Hippocampal formation (tissue), 2 donors: ENCODE measurements around the gene RBM34.
"Not testable (repeated sequence)": the region's sequence is repeated elsewhere in the genome, so short reads cannot be mapped to it uniquely, and the experiment has no call there.

Experiments
- DNase-seq, 2 donors: peaks; one replicate each; lab custom pipeline; 2025; lab: John Stamatoyannopoulos, UW

RBM34 gene

DNA sequence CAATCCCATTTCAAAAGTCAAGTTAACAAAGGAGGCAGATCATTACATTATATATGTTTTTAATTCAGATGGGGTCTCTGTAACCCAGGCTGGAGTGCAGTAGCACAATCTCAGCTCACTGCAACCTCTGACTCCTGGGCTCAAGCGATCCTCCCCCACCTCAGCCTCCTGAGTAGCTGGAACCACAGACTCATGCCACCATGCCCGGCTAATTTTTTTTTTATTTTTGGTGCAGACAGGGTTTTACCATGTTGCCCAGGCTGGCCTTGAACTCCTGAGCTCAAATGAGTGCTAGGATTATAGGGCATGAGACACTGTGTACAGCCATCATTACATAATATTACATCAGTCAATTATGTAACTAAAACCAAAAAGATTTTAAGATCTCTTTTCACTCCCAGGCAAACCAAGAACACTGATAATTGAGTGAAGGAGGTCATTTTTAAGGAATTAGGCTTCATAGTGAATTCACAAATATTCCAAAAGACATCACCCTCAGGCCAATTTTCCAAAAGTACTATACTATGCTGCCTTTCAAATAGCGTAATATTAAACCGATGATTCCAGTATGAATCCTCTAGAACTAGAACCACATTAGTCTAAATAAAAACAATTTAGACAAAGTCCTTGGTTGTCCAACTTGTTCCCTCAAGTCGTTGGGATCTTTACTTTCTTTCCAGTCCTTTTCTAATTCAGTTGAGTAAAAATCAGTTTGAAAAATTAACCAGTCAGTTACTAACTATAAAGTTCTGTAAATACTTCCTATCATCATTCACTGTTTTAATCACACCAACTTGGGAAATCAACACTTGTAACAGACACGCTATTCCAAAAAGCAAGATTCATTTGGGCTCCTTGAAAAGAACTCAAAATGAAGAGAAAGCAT lies 48.5 kb downstream of the RBM34 start:
- no peak for DNase-seq

DNA sequence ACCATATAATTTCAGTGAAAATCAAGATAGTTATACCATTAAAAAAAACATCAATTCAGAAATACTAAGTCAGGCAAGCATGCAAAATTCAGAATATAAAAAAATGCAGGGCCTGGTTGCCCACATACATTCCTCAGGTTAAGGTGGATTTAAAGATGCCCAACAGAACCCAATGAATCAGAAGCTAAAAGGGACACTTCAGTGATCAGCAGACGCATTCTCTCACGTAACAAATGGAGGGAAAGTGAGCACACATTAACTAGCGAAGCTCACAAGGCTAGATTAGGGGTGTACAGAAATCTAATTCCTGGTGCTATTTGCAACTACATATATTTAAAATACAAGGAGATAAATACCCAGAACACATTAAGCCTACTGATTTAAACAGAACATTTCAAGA lies 49.9 kb downstream of the RBM34 start:
- no peak for DNase-seq

DNA sequence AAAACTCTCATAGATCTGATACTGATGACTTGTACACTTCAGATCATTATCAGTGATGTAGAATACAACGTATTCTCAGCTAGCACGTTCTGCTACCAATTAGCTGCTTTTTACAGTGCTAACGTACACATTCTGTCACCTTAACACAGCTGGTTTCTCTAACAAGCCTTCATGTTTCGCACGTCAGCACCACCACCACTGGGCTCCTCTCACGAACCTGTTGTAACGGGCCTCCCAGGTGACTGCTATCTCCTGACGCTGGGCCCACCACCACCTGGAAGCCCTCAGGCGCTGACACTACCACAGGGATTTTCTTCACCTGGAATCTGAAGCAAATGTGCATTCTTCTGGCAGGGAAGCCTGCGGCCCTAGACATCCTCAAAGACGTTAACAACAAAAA lies 52.2 kb downstream of the RBM34 start:
- DNase-seq, result no peak

DNA sequence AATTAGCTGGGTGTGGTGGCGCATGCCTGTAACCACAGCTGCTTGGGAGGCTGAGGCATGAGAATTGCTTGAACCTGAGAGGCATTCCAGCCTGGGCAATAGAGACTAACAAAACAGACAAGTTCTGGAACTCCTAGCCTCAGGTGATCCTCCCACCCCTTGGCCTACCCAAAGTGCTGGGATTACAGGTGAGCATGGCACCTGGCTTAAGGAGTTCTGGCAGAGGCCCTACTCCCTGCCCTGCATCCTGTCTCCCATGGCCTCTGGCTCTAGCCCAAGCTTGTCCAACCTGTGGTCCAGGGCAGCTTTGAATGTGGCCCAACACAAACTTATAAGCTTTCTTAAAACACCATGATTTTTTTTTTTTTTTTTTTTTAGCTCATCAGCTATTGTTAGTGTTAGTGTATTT lies 52.9 kb downstream of the RBM34 start:
- DNase-seq, result no peak

DNA sequence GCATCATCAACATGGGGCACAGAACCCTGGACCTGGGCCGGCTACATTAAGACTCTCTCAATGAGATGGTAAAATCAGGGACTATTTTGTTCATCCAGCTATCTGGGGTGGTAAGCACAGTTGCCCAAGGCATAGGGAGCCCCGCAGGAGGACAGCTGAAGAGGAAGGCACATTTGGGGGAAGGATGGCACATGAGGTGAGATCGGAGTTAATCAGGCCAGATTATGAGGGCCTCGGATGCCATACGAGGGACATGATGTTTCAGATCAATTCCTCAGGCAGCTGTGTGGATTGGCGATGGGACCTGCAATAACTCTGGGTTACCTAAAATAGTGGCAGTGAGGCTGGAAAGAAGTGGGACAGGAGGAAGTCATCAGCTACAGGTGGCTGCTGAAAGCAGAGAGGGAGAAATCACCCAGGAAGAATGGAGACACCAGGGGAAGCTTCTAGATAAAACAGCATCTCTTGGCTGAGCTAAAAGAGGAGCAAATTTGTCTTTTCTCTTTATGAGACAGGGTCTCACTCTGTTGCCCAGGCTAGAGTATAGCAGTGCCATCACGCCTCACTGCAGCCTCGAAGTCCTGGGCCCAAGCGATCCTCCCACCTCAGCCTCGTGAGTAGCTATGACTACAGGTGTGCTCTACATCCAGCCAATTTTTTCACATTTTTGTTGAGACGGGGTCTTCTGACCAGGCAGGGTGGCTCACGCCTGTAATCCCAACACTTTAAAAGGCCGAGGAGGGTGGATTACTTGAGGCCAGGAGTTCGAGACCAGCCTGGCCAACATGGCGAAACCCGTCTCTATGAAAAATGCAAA lies 53.5 kb downstream of the RBM34 start:
- DNase-seq, result no peak

DNA sequence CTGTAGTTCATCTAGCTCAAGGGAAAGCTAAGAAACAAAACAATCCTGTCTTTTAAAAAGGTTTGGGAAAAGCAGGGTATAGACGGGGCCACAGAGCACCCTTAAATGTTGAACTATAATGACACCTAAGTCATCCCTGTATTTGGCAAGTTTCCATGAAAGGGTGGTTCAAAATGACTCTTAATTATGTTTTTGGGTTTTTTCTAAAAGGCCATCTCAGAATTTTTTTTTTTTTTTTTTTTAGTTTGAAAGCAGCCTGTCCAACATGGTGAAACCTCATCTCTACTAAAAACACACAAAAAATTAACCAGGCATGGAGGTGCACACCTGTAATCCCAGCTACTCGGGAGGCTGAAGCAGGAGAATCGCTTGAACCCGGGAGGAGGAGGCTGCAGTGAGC lies 54.6 kb downstream of the RBM34 start:
- no peak for DNase-seq

DNA sequence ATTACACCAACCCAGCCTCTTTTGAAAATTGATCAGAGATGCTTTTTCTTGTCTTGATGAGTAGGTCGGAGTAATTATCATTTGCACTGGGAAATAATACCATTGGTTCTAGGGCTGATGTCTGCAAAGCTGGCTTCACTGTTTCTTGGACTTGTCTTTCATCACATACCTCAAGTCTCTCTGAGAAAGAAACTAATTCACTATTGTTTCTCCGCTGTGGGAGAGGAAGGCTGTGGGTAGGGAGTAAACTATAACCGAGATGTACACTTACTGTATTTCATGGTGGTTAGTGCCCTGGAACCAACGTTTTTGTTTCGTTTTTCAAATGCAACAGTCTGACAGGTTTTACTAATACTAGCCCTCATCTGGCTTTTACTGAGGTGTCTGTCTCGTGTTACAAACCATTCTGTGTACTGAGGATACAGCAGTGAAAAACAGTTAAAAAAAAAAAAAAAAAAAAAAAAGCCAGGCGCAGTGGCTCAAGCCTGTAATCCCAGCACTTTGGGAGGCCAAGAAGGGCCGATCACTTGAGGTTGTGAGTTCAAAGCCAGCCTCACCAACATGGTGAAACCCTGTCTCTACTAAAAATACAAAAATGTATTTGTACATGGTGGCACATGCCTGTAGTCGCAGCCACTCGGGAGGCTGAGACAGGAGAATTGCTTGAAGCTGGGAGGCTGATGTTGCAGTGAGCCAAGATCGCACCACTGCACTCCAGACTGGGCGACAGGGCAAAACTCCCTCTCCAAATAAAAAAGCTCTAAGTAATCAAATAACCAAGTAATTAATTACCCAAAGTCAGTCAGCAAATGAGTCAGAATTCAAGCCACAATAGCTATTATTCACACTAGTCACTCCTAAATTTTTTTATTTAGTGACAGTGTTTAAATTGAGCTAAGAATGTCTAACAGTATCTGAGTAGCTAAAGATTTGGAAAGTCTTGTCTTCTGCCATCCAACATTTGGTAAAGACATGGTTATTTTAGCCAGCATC lies 55.7 kb downstream of the RBM34 start:
- DNase-seq, result no peak

DNA sequence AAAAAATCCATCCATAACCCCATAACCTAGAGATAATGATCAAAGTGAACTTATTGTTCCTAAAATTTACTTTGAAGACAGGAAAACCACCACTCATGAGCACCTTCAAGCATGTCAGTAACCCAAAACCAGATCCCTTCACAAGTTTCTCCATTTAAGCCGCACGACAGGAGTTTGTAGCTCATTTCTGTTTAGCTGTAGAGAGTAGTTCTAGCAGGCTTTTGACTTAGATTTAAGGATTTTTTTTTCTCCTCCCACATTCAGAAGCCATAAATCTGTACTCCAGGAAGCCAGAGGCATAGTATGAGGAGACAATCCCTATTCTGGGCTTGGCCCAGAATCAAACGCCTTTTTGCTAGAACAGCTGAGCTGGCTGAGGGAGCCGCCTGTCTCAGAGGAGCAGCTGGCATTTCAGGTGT lies 58.0 kb downstream of the RBM34 start:
- peak in 1 of 2 donors; percentile 40 for DNase-seq

DNA sequence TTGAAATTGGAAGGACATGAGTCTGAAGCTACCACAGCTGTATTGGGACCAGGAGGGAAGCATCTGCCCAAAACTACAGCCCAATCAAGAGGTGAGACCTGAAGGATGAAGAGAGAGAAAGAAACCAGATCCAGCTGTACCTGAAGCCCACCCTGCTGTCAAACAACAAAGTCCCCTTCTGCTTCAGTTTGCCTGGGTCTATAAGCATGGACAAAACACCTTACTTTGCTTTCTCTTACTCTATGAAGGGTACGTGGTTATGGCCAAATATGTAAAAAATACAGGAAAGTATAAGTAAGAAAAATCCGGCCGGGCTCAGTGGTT lies 58.8 kb downstream of the RBM34 start:
- no peak for DNase-seq

DNA sequence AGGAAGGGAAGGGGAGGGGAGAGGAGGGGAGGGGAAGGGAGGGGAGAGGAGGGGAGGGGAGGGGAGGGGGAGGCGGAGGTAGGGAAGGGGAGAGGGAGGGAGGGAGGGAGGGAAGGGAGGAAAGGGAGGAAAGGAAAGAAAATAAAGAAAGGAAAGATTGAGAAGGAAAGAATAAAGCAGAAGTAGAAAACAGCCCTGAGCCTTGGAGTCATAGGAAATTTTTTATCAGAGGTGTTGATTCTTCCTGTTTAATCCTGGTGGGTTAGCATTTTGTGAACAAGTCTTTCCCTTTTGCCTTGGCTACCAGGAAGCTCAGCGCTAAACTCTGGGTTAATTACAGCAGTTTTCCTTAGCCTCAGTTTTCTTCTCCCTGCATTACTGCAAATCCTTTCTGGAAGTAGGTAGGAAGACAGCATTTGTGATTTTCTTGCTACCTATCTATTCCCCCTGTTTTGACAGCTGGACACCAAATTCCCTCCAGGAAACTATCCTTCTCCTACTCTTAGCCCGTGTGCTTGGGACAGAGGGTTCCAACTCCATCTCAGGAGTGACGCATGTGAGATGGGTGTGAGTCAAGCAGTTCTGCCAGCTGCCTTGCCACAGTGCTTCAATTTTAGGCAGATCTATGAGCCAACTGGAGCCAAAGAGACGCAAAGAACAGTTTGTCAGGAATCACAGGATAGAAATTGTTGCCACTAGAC lies 59.3 kb downstream of the RBM34 start:
- DNase-seq, result no peak

DNA sequence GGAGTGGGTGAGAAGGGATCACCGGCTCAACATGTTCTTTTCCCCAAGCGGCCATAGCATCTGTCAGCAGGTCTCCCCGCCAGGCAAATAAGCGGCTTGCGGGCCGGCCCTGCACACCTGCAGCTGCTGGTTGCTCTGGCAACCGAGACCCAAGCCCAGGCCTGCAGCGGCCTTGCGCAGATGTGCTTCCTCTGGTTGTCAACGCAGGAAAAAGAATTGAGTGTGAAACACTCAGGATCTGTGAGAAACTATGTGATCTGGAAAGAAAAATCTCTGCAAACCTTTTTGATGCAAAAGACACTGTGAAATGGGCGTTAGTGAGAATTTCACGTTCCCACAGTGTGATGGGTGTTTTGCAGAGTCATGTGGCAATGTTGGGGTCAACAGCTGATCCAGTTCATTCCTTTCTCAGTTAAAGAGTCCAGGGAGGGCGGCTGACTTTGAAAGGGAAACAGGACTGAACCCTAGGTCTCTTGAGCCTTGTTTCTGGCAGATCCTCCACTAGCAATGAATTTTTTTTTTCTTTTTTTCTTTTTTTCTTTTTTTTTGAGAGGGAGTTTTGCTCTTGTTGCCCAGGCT lies 60.8 kb downstream of the RBM34 start:
- DNase-seq, result no peak

DNA sequence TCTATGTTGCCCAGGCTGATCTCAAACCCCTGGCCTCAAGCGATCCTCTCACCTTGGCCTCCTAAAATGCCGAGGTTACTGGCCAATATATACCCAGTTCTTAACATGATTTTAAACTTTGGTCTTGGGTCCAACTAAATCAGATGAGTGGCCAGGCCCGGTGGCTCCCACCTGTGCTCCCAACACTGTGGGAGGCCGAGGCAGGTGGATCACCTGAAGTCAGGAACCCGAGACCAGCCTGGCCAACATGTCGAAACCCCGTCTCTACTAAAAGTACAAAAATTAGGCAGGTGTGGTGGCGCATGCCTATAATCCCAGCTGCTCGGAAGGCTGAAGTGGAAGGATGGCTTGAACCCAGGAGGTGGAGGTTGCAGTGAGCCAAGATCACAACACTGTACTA lies 62.1 kb downstream of the RBM34 start:
- DNase-seq, result no peak

DNA sequence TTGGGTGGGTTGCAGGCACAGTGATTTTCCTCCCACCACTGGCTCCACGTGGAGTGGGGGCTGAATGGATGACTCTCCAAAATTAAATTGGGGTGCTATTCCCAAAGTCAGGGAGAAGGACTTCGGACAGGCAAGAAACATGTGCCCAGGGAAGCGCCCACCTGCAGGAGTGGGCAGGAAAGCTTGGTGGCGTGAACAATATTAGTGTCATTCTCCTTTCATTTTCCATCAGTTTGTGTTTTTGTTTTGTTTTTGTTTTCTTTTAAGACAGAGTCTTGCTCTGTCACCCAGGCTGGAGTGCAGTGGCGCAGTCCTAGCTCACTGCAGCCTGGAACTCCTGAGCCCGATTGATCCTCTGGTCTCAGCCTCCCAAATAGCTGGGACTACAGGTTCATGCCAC lies 62.5 kb downstream of the RBM34 start:
- DNase-seq, result no peak

DNA sequence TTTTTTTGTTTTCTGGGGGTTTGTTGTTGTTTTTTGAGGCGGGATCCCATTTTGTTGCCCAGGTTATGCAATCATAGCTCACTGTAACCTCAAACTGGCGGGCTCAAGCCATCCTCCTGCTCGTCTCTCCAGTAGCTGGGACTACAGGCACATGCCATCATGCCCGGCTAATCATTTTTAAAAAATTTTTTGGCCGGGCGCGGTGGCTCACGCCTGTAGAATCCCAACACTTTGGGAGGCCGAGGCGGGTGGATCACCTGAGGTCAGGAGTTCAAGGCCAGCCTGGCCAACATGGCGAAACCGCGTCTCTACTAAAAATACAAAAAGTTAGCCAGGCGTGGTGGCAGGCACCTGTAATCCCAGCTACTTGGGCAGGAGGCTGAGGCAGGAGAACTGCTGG lies 63.5 kb downstream of the RBM34 start:
- not testable (repeated sequence) for DNase-seq

DNA sequence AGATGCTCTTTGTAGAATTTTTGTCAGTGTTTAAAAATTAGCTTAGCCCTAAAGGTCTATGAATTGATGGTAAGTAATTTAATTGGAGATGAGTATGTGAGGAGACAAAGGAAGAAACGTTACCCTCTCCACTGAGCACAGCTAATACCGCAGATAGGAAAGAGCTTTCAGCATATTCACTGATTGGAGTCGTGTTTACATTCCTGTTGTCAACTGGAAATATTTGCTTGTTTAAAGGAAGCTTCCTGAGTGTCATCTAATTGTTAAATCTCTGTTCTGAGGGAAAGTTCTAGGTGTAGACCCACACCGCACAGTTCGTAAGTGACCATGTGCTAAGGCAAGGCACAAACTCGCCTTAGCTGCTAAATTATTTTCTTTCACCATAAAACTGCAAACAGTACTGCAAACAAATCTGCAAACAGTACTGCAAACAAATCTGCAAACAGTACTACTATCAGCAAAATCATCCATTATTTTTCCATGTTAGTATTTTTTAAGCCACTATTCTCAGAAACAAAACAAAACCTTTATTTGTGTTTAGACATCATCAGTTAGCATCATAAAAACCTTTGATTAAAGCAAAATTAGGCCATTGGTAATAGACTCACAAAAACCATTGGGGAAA lies 65.0 kb downstream of the RBM34 start:
- no peak for DNase-seq

DNA sequence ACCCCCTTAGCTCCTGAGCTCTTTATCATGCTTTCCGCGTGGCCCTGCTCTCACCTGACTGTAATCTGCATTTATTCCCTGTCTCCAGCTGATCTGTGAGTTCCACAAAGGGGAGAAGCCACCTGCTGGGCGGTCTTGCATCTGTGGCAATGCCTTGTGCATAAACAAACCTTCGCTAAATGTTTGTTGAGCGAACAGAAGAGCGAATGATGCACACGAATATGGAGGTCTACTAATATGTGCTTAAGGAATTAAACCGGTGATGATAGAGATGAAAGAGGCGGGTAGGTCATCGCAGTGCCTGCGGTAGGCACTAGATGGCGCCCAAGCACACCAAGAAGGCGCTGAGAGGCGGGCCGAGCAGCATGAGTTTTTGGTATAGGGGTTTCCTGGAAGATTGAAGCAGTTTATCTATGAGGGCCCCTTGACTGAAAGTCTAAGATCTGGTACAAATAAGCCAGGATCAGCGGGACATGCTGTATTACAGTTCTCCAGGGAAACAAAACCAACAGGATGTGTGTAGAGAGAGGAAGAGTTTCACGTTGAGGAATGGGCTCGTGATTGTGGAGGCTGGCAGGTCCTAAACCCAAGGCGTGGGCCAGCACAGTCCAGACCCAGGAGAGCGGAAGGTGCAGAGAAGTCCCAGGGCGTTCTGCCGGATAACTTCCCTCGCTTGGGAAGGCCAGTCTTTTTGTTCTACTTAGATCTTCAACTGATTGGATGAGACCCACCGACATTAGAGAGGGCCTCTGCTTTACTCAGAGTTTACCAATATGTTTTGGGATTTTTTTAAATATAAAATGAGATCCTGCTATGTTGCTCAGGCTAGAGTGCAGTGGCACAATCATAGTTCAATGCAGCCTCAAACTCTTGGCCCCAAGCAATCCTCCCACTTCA lies 67.1 kb downstream of the RBM34 start:
- DNase-seq, result peak; percentile 36 to 43

DNA sequence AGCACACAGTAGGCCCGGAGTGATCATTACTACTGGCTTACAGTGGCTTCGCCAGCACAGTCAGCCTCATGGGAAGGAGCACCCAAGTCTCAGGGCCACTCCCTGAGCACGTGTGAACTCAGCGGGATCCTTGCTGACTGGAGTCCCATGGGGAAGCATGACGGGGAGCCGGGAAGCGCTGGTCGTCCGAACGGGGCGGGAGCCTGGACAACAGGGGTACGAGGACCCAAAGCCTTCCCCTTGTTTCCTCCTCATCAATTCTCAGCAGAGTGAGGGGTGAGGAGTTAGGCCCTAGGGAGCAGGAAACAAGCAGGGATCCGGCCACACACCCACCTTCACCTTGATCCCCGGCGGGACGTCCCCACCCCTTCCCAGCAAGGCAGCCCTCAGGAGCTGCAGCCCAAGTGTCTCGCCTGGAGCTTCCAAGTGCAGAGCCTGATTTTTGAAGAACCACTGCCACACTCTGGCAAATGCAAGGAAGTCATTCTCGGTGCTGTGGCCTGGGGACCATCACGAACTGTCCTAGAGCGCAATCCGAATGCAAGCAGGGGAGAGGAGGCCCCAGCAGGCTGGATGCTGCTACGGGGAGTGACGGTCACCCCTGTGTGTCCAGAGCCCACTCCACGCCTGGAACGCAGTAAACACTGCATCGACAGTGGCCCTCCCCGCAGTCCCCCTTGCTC lies 67.9 kb downstream of the RBM34 start:
- DNase-seq, result peak; percentile 28 to 41

DNA sequence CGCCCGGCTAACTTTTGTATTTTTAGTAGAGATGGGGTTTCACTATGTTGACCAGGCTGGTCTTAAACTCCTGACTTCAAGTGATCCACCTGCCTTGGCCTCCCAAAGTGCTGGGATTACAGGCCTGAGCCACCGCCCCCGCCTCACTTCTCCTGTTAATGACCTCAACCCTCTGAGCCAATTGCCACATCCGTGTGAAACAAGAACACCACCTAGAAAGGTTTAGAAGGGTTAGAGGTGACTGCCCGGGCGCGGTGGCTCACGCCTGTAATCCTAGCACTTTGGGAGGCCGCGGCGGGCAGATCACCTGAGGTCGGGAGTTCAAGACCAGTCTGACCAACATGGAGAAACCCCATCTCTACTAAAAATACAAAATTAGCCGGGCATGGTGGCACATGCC lies 68.6 kb downstream of the RBM34 start:
- DNase-seq, result not testable (repeated sequence)

DNA sequence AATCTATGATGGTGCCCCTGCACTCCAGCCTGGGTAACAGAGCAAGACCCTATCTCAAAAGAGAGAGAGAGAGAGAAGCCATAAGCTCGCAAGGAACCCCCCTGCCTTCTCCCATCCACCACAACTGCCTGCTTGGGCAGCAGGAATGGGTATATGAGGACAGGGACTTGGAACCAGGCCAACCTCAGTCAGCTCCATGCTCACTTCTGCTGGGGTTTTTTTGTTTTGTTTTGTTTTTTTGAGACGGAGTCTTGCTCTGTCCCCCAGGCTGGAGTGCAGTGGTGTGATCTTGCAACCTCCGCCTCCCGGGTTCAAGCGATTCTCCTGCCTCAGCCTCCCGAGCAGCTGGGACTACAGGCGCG lies 69.0 kb downstream of the RBM34 start:
- not testable (repeated sequence) for DNase-seq
